ENCODE measurements around the gene IKZF4.
A peak's percentile ranks its signal among the peaks of the same experiment; 100 is the strongest.
"Not testable (repeated sequence)": the region's sequence is repeated elsewhere in the genome, so short reads cannot be mapped to it uniquely, and the experiment has no call there.

Gene IKZF4

GRCh38 chr12:55993230-55993853 lies 27.5 kb upstream of the IKZF4 start:
- Mint-ChIP-seq H3K27ac (peak overlapping the region; percentile 81), H3K4me3 (no peak overlapping the region), H3K36me3 (peaks cover 77% of the 10 kb centered on the region), H3K9me3 (no peaks in the 10 kb centered on the region), H3K4me1 (peaks cover 15% of the 10 kb centered on the region)
- ATAC-seq (no peak), DNase-seq (ENCODE audit: low spot score in 2 of 2) (no peak)

GRCh38 chr12:55995366-55995765 lies 25.5 kb upstream of the IKZF4 start:
- Mint-ChIP-seq H3K4me3 (no peak overlapping the region), H3K36me3 (peaks cover 57% of the 10 kb centered on the region), H3K9me3 (no peaks in the 10 kb centered on the region), H3K4me1 (peaks cover 15% of the 10 kb centered on the region), H3K27ac (no peak overlapping the region)
- no peak for DNase-seq (ENCODE audit: low spot score in 2 of 2)
- no peak for ATAC-seq

GRCh38 chr12:55996201-55996714 lies 24.6 kb upstream of the IKZF4 start:
- peak; percentile 60 for ATAC-seq
- Mint-ChIP-seq H3K27ac (no peak overlapping the region), H3K4me3 (peak overlapping the region; percentile 57), H3K9me3 (no peaks in the 10 kb centered on the region), H3K36me3 (peaks cover 48% of the 10 kb centered on the region), H3K4me1 (peaks cover 15% of the 10 kb centered on the region)
- DNase-seq (ENCODE audit: low spot score in 2 of 2), result peak; percentile 48 to 68

- Mint-ChIP-seq H3K4me1 (peaks cover 15% of the 10 kb centered on the region), H3K9me3 (no peaks in the 10 kb centered on the region), H3K4me3 (peak within 1 kb of the TSS; percentile 57), H3K27ac (no peak within 1 kb of the TSS), H3K36me3 (peaks cover 41% of the 10 kb centered on the region)
- peak in 1 of 2 donors; percentile 54 for DNase-seq (ENCODE audit: low spot score in 2 of 2)
- peak; percentile 69 for ATAC-seq
Measured at GRCh38 chr12:55996715-55997534, 23.9 kb upstream of the IKZF4 start, which contains the start of gene SUOX. SUOX (plus strand) TSS chr12:55997276; CDS start chr12:56002222, 4,946 bp downstream.

GRCh38 chr12:55997535-55997859 lies 23.3 kb upstream of the IKZF4 start:
- peaks cover 15% of the 10 kb centered on the region for H3K4me1 Mint-ChIP-seq
- H3K9me3 Mint-ChIP-seq, result no peaks in the 10 kb centered on the region
- H3K4me3 Mint-ChIP-seq, result peak overlapping the region; percentile 57
- no peak overlapping the region for H3K27ac Mint-ChIP-seq
- no peak for ATAC-seq
- DNase-seq (ENCODE audit: low spot score in 2 of 2), result no peak
- peaks cover 36% of the 10 kb centered on the region for H3K36me3 Mint-ChIP-seq

GRCh38 chr12:55999522-55999921 lies 21.3 kb upstream of the IKZF4 start:
- H3K9me3 Mint-ChIP-seq; H3K4me3 Mint-ChIP-seq; ATAC-seq; DNase-seq (ENCODE audit: low spot score in 2 of 2): not testable (repeated sequence)
- Mint-ChIP-seq H3K36me3 (peaks cover 15% of the 10 kb centered on the region), H3K4me1 (peaks cover 15% of the 10 kb centered on the region), H3K27ac (peak overlapping the region; percentile 45)

DNA sequence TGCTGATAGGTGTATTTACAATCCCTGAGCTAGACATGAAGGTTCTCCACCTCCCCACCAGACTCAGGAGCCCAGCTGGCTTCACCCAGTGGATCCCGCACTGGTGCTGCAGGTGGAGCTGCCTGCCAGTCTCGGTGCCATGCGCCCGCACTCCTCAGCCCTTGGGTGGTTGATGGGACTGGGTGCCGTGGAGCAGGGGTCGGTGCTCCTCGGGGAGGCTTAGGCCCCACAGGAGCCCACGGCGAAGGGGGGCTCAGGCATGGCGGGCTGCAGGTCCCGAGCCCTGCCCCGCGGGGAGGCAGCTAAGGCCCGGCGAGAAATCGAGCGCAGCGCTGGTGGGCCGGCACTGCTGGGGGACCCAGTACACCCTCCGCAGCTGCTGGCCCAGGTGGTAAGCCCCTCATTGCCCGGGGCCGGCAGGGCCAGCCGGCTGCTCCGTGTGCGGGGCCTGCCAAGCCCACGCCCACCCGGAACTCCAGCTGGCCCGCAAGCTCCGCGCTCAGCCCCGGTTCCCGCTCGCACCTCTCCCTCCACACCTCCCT lies 20.8 kb upstream of the IKZF4 start:
- ATAC-seq; H3K27ac Mint-ChIP-seq; H3K36me3 Mint-ChIP-seq; H3K9me3 Mint-ChIP-seq; H3K4me3 Mint-ChIP-seq; DNase-seq (ENCODE audit: low spot score in 2 of 2): not testable (repeated sequence)
- H3K4me1 Mint-ChIP-seq, result peaks cover 15% of the 10 kb centered on the region

- Mint-ChIP-seq H3K9me3 (no peaks in the 10 kb centered on the region), H3K4me3 (no peak overlapping the region), H3K36me3 (no peaks in the 10 kb centered on the region), H3K27ac (peak overlapping the region; percentile 19), H3K4me1 (peaks cover 7% of the 10 kb centered on the region)
- DNase-seq (ENCODE audit: low spot score in 2 of 2) (no peak), ATAC-seq (no peak)
Measured at GRCh38 chr12:56001487-56002100, 19.2 kb upstream of the IKZF4 start.

DNA sequence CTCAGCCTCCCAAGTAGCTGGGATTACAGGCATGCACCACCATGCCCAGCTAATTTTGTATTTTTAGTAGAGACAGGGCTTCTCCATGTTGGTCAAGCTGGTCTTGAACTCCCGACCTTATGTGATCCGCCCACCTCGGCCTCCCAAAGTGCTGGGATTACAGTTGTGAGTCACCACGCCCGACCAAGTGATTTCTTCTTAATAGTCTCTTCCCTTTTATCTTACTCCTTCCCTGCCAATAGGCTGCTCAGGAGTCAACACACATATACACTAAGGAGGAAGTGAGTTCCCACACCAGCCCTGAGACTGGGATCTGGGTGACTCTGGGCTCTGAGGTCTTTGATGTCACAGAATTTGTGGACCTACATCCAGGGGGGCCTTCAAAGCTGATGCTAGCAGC lies 17.5 kb upstream of the IKZF4 start:
- H3K4me1 Mint-ChIP-seq, result peaks cover 12% of the 10 kb centered on the region
- DNase-seq (ENCODE audit: low spot score in 2 of 2); H3K4me3 Mint-ChIP-seq; H3K27ac Mint-ChIP-seq; H3K9me3 Mint-ChIP-seq; H3K36me3 Mint-ChIP-seq; ATAC-seq: not testable (repeated sequence)

DNA sequence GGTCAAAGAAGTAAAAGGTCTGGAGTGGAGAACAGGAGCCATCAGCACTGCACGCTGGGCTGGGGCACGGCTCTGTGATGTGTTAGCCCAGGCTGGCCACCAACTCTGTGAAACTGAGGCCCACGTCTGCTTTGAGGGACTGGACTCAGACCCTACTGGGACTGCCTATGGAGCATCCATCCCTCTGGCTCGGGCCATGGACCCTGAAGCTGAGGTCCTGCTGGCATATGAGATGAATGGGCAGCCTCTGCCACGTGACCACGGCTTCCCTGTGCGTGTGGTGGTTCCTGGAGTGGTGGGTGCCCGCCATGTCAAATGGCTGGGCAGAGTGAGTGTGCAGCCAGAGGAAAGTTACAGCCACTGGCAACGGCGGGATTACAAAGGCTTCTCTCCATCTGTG lies 16.6 kb upstream of the IKZF4 start:
- no peak for ATAC-seq
- Mint-ChIP-seq H3K4me3 (no peak overlapping the region), H3K4me1 (peaks cover 18% of the 10 kb centered on the region), H3K36me3 (no peaks in the 10 kb centered on the region), H3K9me3 (no peaks in the 10 kb centered on the region), H3K27ac (no peak overlapping the region)
- no peak for DNase-seq (ENCODE audit: low spot score in 2 of 2)

- peak; percentile 67 for ATAC-seq
- Mint-ChIP-seq H3K9me3 (no peaks in the 10 kb centered on the region), H3K4me1 (peaks cover 18% of the 10 kb centered on the region), H3K36me3 (no peaks in the 10 kb centered on the region), H3K27ac (peak overlapping the region; percentile 33), H3K4me3 (peak overlapping the region; percentile 68)
- DNase-seq (ENCODE audit: low spot score in 2 of 2), result peak; percentile 55 to 81
Measured at GRCh38 chr12:56007564-56008559, 13.0 kb upstream of the IKZF4 start.

DNA sequence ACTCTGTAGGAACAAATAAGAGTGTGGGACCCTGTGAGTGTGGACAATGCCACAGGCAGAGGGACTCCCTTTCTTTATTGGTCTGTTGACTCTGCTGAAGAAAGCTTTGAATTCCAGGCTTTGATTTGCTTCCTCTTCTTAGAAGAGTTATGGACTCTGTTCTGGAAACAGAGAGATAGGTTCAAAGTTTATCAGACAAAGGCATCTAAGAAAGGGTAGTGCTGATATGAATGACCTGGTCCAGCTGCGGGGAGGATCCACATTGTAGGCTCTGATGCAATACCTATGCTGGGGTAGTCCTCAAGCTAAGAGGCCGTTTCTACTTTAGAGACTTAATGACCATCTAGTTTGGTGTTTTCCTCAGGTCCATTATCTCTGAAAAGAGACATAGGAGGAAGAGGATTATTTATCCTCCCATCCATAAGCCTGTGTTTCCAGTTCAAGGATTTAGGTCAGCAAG lies 10.7 kb upstream of the IKZF4 start:
- no peak overlapping the region for H3K27ac Mint-ChIP-seq
- H3K4me1 Mint-ChIP-seq, result peaks cover 18% of the 10 kb centered on the region
- H3K36me3 Mint-ChIP-seq, result no peaks in the 10 kb centered on the region
- no peak for DNase-seq (ENCODE audit: low spot score in 2 of 2)
- no peak for ATAC-seq
- no peak overlapping the region for H3K4me3 Mint-ChIP-seq
- H3K9me3 Mint-ChIP-seq, result no peaks in the 10 kb centered on the region

GRCh38 chr12:56011509-56012090 lies 9.2 kb upstream of the IKZF4 start:
- Mint-ChIP-seq H3K4me1 (peaks cover 18% of the 10 kb centered on the region), H3K27ac (no peak overlapping the region), H3K4me3 (no peak overlapping the region), H3K36me3 (no peaks in the 10 kb centered on the region), H3K9me3 (no peaks in the 10 kb centered on the region)
- no peak for DNase-seq (ENCODE audit: low spot score in 2 of 2)
- no peak for ATAC-seq

DNA sequence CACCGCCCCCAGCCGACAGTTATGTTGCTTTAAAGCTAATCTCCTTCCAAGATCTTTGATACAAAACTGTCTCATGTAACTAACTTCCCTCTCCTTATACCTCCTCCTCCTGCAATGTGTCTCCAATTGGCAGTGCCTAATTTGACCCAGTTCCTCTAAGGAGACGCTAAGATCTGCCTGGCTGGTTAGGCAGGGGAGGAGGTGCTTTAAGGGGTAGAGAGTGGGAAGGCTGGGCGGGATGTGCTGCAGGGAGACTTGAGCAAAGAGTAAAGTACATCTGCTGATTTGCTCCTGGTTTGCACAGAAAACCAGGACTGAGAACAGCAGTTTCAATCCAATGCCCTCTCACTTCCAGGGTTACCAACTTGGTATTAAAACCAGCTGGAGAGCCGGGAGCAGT lies 7.4 kb upstream of the IKZF4 start:
- DNase-seq (ENCODE audit: low spot score in 2 of 2), result no peak
- Mint-ChIP-seq H3K27ac (no peak overlapping the region), H3K9me3 (no peaks in the 10 kb centered on the region), H3K36me3 (no peaks in the 10 kb centered on the region), H3K4me1 (peaks cover 6% of the 10 kb centered on the region), H3K4me3 (no peak overlapping the region)
- ATAC-seq, result no peak

Data from stimulated activated effector memory CD8-positive, alpha-beta T cell treated with anti-CD3 and anti-CD28 coated beads, Interleukin-12 subunit alpha, Interleukin-12 subunit beta, amount 100 ng/mL, for 72 hours (primary cell).